H1 (cell line): Measurements from ENCODE around the gene EPHA5. TPM values are rescaled to one million over a fixed set of nuclear protein-coding genes. Genes with fewer than 3 reads are reported as not detected.

Source experiments
- CTCF ChIA-PET: fragments of 300-600 bp; sonication (Branson Sonifier 250); formaldehyde crosslinking; loops from one replicate; lab custom pipeline; 2021; ENCODE audit not compliant: partially characterized antibody; lab: Charles Lee
- POLR2A ChIA-PET: fragments of 300-600 bp; sonication (Branson Sonifier 250); formaldehyde crosslinking; loops from one replicate; lab custom pipeline; 2021; ENCODE audit warnings: inconsistent platforms; ENCODE audit not compliant: partially characterized antibody; lab: Charles Lee
- DNase-seq, 2 experiments: peaks; one replicate each; pipeline versions ENCODE4 v3.0.0 to v3.0.0-alpha.2; 2010 to 2022; ENCODE audit warnings: low spot score in 2 of 2, low read depth in 1 of 2, mixed read lengths in 1 of 2
- FAIRE-seq: peaks from 2 replicates; lab custom pipeline; 2011; peaks lifted over from hg19 to GRCh38; lab: Jason Lieb, UNC
- H2AFZ ChIP-seq: 2 replicates; pipeline ENCODE4 v1.8.1; 2012; ENCODE audit warnings: low read length, inconsistent platforms
- H2AK5ac ChIP-seq: 2 replicates; pipeline ENCODE4 v1.6.1; 2013; ENCODE audit warnings: low read depth, low read length
- H2BK120ac ChIP-seq: replicated peaks from 2 replicates; pipeline ENCODE3; 2013; ENCODE audit warnings: low read depth, low read length, inconsistent platforms
- H2BK12ac ChIP-seq: 2 replicates; pipeline ENCODE4 v1.6.1; 2013; ENCODE audit warnings: low read depth, low read length
- H2BK15ac ChIP-seq: 2 replicates; pipeline ENCODE4 v1.6.1; 2013; ENCODE audit warnings: low read length
- H2BK20ac ChIP-seq: 2 replicates; pipeline ENCODE4 v1.6.1; 2013; ENCODE audit warnings: low read length
- H2BK5ac ChIP-seq: 2 replicates; pipeline ENCODE4 v1.6.1; 2013; ENCODE audit warnings: low read depth, low read length
- H3K14ac ChIP-seq: 2 replicates; pipeline ENCODE4 v1.6.1; 2013; ENCODE audit warnings: inconsistent platforms; ENCODE audit not compliant: insufficient read length
- H3K18ac ChIP-seq: 2 replicates; pipeline ENCODE4 v1.6.1; 2013; ENCODE audit warnings: low read length; ENCODE audit errors: extremely low read depth
- H3K23ac ChIP-seq: 2 replicates; pipeline ENCODE4 v1.6.1; 2013; ENCODE audit warnings: inconsistent platforms; ENCODE audit not compliant: insufficient read length
- H3K23me2 ChIP-seq: 2 replicates; pipeline ENCODE4 v1.6.1; 2013; ENCODE audit warnings: low read depth, low read length
- H3K27ac ChIP-seq: 2 replicates; pipeline ENCODE4 v1.6.1; 2011; ENCODE audit warnings: low read depth, low read length, inconsistent platforms
- H3K27me3 ChIP-seq, 4 experiments: replicated peaks in 1 of 4; 1 replicate in 1 of 4; 2 replicates in 3 of 4; pipeline versions ENCODE4 v1.6.1 to v1.8.1; 2011 to 2013; ENCODE audit warnings: low read length in 3 of 4, mild to moderate bottlenecking in 3 of 4, inconsistent platforms in 2 of 4, mixed read lengths in 2 of 4, moderate library complexity in 1 of 4; ENCODE audit not compliant: control insufficient read depth in 3 of 4, insufficient read depth in 3 of 4; ENCODE audit errors: extremely low read depth in 1 of 4
- H3K36me3 ChIP-seq, 4 experiments: 2 replicates each; pipeline versions ENCODE4 v1.6.1 to v1.8.1; 2011 to 2013; ENCODE audit warnings: mild to moderate bottlenecking in 4 of 4, low read length in 3 of 4, moderate library complexity in 2 of 4, control low read depth in 1 of 4, inconsistent platforms in 1 of 4; ENCODE audit not compliant: insufficient read depth in 4 of 4, control insufficient read depth in 2 of 4
- H3K4ac ChIP-seq: replicated peaks from 2 replicates; pipeline ENCODE3; 2013; ENCODE audit warnings: low read length, low read depth, mixed read lengths, inconsistent platforms; ENCODE audit not compliant: insufficient read length
- H3K4me1 ChIP-seq, 4 experiments: replicated peaks in 1 of 4; 1 replicate in 1 of 4; 2 replicates in 3 of 4; pipeline versions ENCODE4 v1.6.1 to v1.8.1; 2011 to 2013; ENCODE audit warnings: low read length in 3 of 4, inconsistent platforms in 2 of 4, mixed read lengths in 1 of 4; ENCODE audit not compliant: insufficient read depth in 4 of 4, control insufficient read depth in 3 of 4
- H3K4me2 ChIP-seq, 2 experiments: 2 replicates each; pipeline versions ENCODE4 v1.6.1 to v1.8.1; 2011 to 2013; ENCODE audit warnings: low read depth in 2 of 2, low read length in 2 of 2, control low read depth in 1 of 2, inconsistent platforms in 1 of 2, mild to moderate bottlenecking in 1 of 2; ENCODE audit not compliant: insufficient read depth in 1 of 2
- H3K4me3 ChIP-seq, 4 experiments: fragments of 200-600, 300-600 bp in 1 of 4; sonication (generic), shearing (Covaris generic), sonication (Bioruptor Twin) in 1 of 4; 2 replicates each; pipeline versions ENCODE4 v1.5.1 to v1.8.1; 2011 to 2016; ENCODE audit warnings: low read length in 4 of 4, low read depth in 3 of 4, control low read depth in 2 of 4, inconsistent platforms in 2 of 4, mild to moderate bottlenecking in 2 of 4, mixed read lengths in 1 of 4, moderate library complexity in 1 of 4; ENCODE audit not compliant: insufficient read depth in 2 of 4; ENCODE audit errors: extremely low read depth in 1 of 4
- H3K56ac ChIP-seq: replicated peaks from 2 replicates; pipeline ENCODE3; 2013; ENCODE audit warnings: low read depth, mild to moderate bottlenecking, mixed read lengths, low read length, inconsistent platforms; ENCODE audit not compliant: insufficient read length
- H3K79me1 ChIP-seq: 2 replicates; pipeline ENCODE4 v1.6.1; 2013; ENCODE audit warnings: low read depth, low read length, control low read depth
- H3K79me2 ChIP-seq, 2 experiments: 2 replicates each; pipeline versions ENCODE4 v1.6.1 to v1.8.1; 2012 to 2013; ENCODE audit warnings: low read length in 2 of 2, mild to moderate bottlenecking in 2 of 2, inconsistent platforms in 1 of 2; ENCODE audit not compliant: insufficient read depth in 2 of 2, control insufficient read depth in 1 of 2
- H3K9ac ChIP-seq, 4 experiments: replicated peaks in 1 of 4; 1 replicate in 1 of 4; 2 replicates in 3 of 4; pipeline versions ENCODE4 v1.6.1 to v1.8.1; 2011 to 2013; ENCODE audit warnings: low read depth in 3 of 4, low read length in 3 of 4, control low read depth in 2 of 4, mild to moderate bottlenecking in 2 of 4, moderate library complexity in 2 of 4, inconsistent platforms in 1 of 4; ENCODE audit errors: extremely low read depth in 1 of 4
- H3K9me3 ChIP-seq, 2 experiments: 2 replicates each; pipeline versions ENCODE4 v1.6.1 to v1.8.1; 2012 to 2013; ENCODE audit warnings: mild to moderate bottlenecking in 2 of 2, moderate library complexity in 2 of 2, control low read depth in 1 of 2, inconsistent platforms in 1 of 2, low read depth in 1 of 2, low read length in 1 of 2, mixed read lengths in 1 of 2; ENCODE audit not compliant: insufficient read depth in 2 of 2
- H4K20me1 ChIP-seq, 2 experiments: replicated peaks in 1 of 2; 2 replicates each; pipeline versions ENCODE3 to v1.8.1; 2011 to 2013; ENCODE audit warnings: inconsistent platforms in 2 of 2, low read length in 2 of 2, mild to moderate bottlenecking in 1 of 2; ENCODE audit not compliant: insufficient read depth in 2 of 2, control insufficient read depth in 1 of 2
- H4K5ac ChIP-seq: 2 replicates; pipeline ENCODE4 v1.6.1; 2013; ENCODE audit warnings: low read length, low read depth, mixed read lengths, inconsistent platforms; ENCODE audit not compliant: insufficient read length
- H4K8ac ChIP-seq: 2 replicates; pipeline ENCODE4 v1.8.0; 2013; ENCODE audit warnings: mild to moderate bottlenecking, moderate library complexity, low read length, inconsistent platforms; ENCODE audit not compliant: insufficient read depth; ENCODE audit errors: extremely low read depth
- H4K91ac ChIP-seq: replicated peaks from 2 replicates; pipeline ENCODE3; 2013; ENCODE audit warnings: low read length, mixed read lengths, inconsistent platforms; ENCODE audit not compliant: insufficient read length
- CBX5 ChIP-seq: fragments of 300-800, 300-1000 bp; sonication (generic); IDR thresholded peaks from 2 replicates; pipeline ENCODE4 v1.7.1; 2016; ENCODE audit warnings: antibody characterized with exemption, low read length, low read depth
- CBX8 ChIP-seq: fragments of 300-800, 300-1000 bp; sonication (generic); IDR thresholded peaks from 2 replicates; pipeline ENCODE4 v1.7.1; 2016; ENCODE audit warnings: low read depth, low read length, borderline replicate concordance
- JUND ChIP-seq: IDR thresholded peaks from 2 replicates; pipeline ENCODE4 v1.6.1; 2011; ENCODE audit warnings: mild to moderate bottlenecking, improper control_type of control experiment, low read length
- KDM4A ChIP-seq: IDR thresholded peaks from one replicate; pipeline ENCODE4 v1.7.1; 2012; ENCODE audit warnings: low read depth, mild to moderate bottlenecking, moderate library complexity, low read length, inconsistent platforms; ENCODE audit not compliant: severe bottlenecking
- NANOG ChIP-seq: IDR thresholded peaks from 2 replicates; pipeline ENCODE4 v1.6.1; 2011; ENCODE audit warnings: low read length, low read depth, mild to moderate bottlenecking, inconsistent platforms; ENCODE audit not compliant: insufficient read depth, poor library complexity, severe bottlenecking
- POU5F1 ChIP-seq: IDR thresholded peaks from 2 replicates; pipeline ENCODE4 v1.6.1; 2011; ENCODE audit warnings: low read depth, mild to moderate bottlenecking, low read length, moderate library complexity
- SP4 ChIP-seq: IDR thresholded peaks from 2 replicates; pipeline ENCODE4 v1.6.1; 2012; ENCODE audit warnings: low read length, inconsistent platforms
- USF2 ChIP-seq: IDR thresholded peaks from 2 replicates; pipeline ENCODE4 v1.6.1; 2011; ENCODE audit warnings: low read length, improper control_type of control experiment
- WGBS, 2 experiments: shearing (Covaris generic) in 1 of 2; methylation state at CpG; one replicate each; pipeline versions ENCODE4 v1.1.6 to v1.1.7; 2013 to 2015; ENCODE audit warnings: low lambda C conversion rate in 2 of 2, mixed read lengths in 2 of 2, inconsistent platforms in 1 of 2, low coverage in 1 of 2, missing lambda C conversion rate in 1 of 2; ENCODE audit not compliant: insufficient replicate concordance in 2 of 2, insufficient coverage in 1 of 2, insufficient read length in 1 of 2; ENCODE audit errors: extremely low coverage in 1 of 2, missing lambda C conversion rate in 1 of 2; 5-methylcytosine and 5-hydroxymethylcytosine counted together
- polyA plus RNA-seq, 7 experiments: library from polyadenylated mRNA; depleted of rRNA in 3 of 7; stranded (reverse) in 5 of 7; unstranded in 2 of 7; fragments of >200 nt in 5 of 7; fragments of 200-250 nt in 2 of 7; gene quantifications; 1 replicate in 5 of 7; 2 replicates in 1 of 7; 4 replicates in 1 of 7; pipeline versions ENCODE4 v1.2.1 to v1.2.3, GENCODE V29; 2011 to 2013; ENCODE audit warnings: missing spikeins in 2 of 7, mixed read lengths in 2 of 7
- total RNA-seq: library from RNA; stranded (reverse); fragmentation: NEBNext Ultra II Directional; extraction: Animal tissue kit (Norgen Biotek cat#: 25700); gene quantifications from 2 replicates; pipeline ENCODE4 v1.2.1, GENCODE V29; 2021
- TF ChIP-seq, protein P1 (sequence below): IDR thresholded peaks from 2 replicates; pipeline ENCODE4 v1.6.1; 2012; ENCODE audit warnings: inconsistent platforms

Gene EPHA5
- total and polyA plus RNA-seq, 2 of the 8 experiments (the other 6 are each of a cell fraction or from before 2014, with no cell fraction given) = 0.03 to 0.11 TPM

DNA sequence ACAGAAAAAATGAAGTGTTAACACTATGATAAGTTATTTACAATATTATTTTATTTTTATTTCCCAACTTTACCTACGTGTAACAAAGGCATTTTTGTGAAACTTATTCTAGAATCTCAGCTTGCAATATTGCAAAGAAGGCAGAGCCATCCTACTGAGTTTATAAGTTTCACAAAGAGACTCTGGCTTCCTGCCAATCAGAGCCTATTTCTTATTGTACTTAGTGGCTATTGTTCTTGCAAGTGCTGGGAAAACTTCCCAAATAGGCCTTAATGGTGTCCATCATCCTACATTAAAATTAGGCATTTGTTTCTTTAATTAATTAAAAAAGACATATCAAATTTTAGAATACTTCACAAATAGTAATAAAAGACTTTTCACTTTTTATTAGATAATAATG lies 233.2 kb downstream of the EPHA5 start:
- Histone ChIP-seq H3K14ac (no peak overlapping the region), H3K79me1 (no peaks in the 10 kb centered on the region), H4K8ac (no peak overlapping the region), H3K36me3 (no peaks in the 10 kb centered on the region), H3K23me2 (no peaks in the 10 kb centered on the region; the same call in 1 of the 2 replicates), H2AFZ (no peak overlapping the region), H2BK20ac (no peak overlapping the region), H3K23ac (no peak overlapping the region), H3K27me3 (no peaks in the 10 kb centered on the region), H2BK120ac (no peak overlapping the region), H4K5ac (no peak overlapping the region), H2AK5ac (no peak overlapping the region), H3K9ac (no peak overlapping the region), H3K4me1 (no peaks in the 10 kb centered on the region), H3K18ac (no peak overlapping the region), H3K4me2 (no peak overlapping the region), H3K4me3 (no peak overlapping the region)
- DNase-seq = no peak
- WGBS, 2 experiments = 52% methylated on average over 1 of the region's 1 CpG; no CpG with 5 or more reads in 1 of the 2 experiments
- ChIA-PET POLR2A (no interaction called here), CTCF (no interaction called here)
- FAIRE-seq = no peak
- TF ChIP-seq USF2 = no peak
- TF ChIP-seq POU5F1 = no peak
- no peak for TF ChIP-seq CBX8
- TF ChIP-seq CBX5 = no peak
- no peak for TF ChIP-seq SP4
- TF ChIP-seq NANOG = no peak
- no peak for TF ChIP-seq KDM4A
- TF ChIP-seq JUND = no peak
- TF ChIP-seq, protein P1, sequence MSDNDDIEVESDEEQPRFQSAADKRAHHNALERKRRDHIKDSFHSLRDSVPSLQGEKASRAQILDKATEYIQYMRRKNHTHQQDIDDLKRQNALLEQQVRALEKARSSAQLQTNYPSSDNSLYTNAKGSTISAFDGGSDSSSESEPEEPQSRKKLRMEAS = no peak
- TF ChIP-seq, all 59 proteins: peak for 0
- H4K20me1 ChIP-seq = no peaks in the 10 kb centered on the region
- H3K27ac ChIP-seq = no peak overlapping the region
- H3K79me2 ChIP-seq = no peaks in the 10 kb centered on the region
- no peak overlapping the region for H3K4ac ChIP-seq
- H3K9me3 ChIP-seq = no peaks in the 10 kb centered on the region
- H4K91ac ChIP-seq = no peak overlapping the region
- H2BK12ac ChIP-seq = no peak overlapping the region
- H2BK5ac ChIP-seq = no peak overlapping the region
- no peak overlapping the region for H2BK15ac ChIP-seq
- H3K56ac ChIP-seq = no peak overlapping the region
